Caki2 (cell line): ENCODE results near the gene ADAMTS1. TPM values are rescaled to one million over a fixed set of nuclear protein-coding genes. Genes with fewer than 3 reads are reported as not detected.
"Not testable (repeated sequence)": the region's sequence is repeated elsewhere in the genome, so short reads cannot be mapped to it uniquely, and the experiment has no call there.

Experiments used
- DNase-seq: peaks from one replicate; pipeline ENCODE4 v3.0.0-alpha.2; 2015; ENCODE audit warnings: low read depth
- in situ Hi-C: cut with HindIII; loops from 2 replicates; pipeline ENCODE4 v1.10.0; 2016; ENCODE audit warnings: low sequenced_read_pairs, low pct_unique_long_range_greater_than_20kb, mixed read lengths
- total RNA-seq: library from RNA; depleted of rRNA; stranded (reverse); fragments of >200 nt; shearing (Covaris generic); gene quantifications from 2 replicates; pipeline ENCODE4 v1.2.3, GENCODE V29; 2014; ENCODE audit warnings: low replicate concordance; rRNA removed

Gene ADAMTS1
- 35.1 and 62.5 TPM in 2 replicates for total RNA-seq

- peak; percentile 94 for DNase-seq
- in situ Hi-C loops, result no loop called here
Observed at GRCh38 chr21:26845066-26845758, at the start of gene ADAMTS1. ADAMTS1 (minus strand) TSS chr21:26845409; CDS start chr21:26844954, 455 bp downstream.

GRCh38 chr21:26892151-26892550 is 46.9 kb upstream of the ADAMTS1 start:
- in situ Hi-C loops, result no loop called here
- no peak for DNase-seq

- in situ Hi-C loops, result no loop called here
- DNase-seq, result no peak
Observed at GRCh38 chr21:26888931-26889330, 43.7 kb upstream of the ADAMTS1 start.

DNA sequence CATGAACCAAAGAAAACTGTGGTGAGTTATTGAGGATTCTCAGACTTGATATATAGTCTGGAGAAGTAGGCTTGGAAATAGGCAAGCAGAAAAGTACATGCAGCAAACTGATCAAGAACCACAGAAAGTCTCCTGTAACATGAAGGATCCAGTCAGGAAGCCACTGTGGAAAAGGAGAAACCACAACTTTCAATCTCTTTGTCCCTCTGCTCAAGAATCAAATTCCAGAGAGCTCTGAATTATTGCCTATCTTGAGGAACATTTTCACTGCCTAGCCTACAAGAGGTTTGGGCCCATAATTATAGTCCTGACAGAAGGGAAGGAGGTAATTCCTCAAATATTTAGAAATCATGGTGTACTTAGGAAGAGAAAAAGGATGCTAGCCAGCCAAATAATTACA is 43.0 kb upstream of the ADAMTS1 start:
- DNase-seq, result no peak
- in situ Hi-C loops, result no loop called here

DNA sequence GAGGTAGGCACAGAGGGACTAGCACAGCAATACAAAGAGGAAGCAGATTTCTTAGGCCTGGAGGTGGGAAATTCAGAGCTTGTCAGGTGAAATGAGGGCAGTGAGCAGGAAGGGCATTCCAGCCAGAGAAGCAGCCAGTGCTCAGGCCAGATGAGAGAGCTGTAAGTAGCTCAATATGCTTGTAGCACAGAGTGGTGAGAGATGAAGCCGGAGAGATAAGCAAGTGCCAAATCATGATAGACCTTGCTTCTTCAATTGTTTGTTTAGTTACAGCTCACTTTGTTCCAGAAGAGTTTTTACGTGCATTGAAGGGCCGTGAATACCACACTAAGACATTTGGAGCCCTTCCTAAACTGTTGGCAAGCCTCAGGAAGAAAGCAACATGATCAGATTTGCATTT is 42.0 kb upstream of the ADAMTS1 start:
- DNase-seq, result no peak
- in situ Hi-C loops, result no loop called here

GRCh38 chr21:26884436-26884835 is 39.2 kb upstream of the ADAMTS1 start:
- DNase-seq, result no peak
- in situ Hi-C loops, result no loop called here

DNA sequence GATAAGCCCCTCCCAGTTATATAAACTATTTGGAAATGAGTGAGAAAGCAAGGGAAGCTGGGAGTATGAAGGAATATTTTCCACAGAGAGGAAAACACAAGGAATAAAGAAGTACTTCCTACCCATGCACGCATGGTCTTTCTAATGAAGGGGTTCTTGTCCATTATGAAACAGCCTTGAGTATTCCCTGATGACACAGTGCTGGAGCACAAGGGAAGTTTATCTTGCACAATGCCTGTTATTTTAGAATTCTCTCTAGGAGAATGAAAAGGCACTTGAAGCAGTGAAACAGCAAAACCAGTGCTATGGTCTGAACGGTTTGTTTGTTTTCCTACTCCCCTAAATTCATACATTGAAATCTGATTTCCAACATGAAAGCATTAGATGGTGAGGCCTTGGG is 38.6 kb upstream of the ADAMTS1 start:
- in situ Hi-C loops, result no loop called here
- no peak for DNase-seq

GRCh38 chr21:26881504-26882228 is 36.5 kb upstream of the ADAMTS1 start:
- peak; percentile 8 for DNase-seq
- in situ Hi-C loops, result no loop called here

DNA sequence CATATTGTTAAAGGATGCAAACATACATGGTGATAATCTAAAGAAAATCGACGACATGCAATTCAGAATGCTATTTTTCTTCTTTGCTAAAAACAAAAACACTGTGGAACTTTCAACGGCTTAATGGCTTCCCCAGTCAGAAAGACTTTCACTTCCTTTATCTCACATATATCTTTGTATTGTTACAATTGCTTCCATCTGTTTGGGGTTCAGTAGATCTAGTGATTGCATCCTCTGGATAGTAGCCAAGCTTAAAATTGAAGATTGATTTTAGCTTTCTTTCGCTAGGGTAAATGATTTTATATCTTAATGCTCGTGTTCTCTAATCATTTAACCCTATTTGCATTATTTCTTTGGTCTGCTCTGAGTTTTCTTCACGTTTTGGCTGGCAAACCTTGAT is 31.8 kb upstream of the ADAMTS1 start:
- in situ Hi-C loops, result no loop called here
- no peak for DNase-seq

GRCh38 chr21:26874347-26874746 is 29.1 kb upstream of the ADAMTS1 start:
- in situ Hi-C loops, result no loop called here
- no peak for DNase-seq

- in situ Hi-C loops, result no loop called here
- no peak for DNase-seq
Observed at GRCh38 chr21:26865857-26866256, 20.6 kb upstream of the ADAMTS1 start.

DNA sequence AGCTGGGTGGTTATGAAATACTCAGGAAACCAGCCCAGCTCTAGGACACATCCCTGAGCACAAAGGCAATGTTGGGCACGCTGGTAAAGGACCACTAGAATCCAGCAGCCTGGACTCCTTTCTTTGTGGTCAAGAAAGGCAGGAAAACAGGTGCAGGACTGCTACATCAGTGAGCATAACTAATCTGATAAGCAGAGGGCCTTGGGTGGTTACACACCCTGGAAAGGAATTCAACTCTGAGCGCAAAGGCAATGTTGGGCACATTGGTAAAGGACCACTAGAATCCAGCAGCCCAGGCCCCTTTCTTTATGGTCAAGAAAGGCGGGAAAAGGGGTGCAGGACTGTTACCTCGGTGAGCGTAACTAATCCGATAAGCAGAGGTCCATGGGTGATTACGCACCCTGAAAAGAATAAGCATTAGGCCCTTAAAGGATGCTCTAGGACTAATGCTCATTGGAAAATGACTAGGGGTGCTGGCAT is 11.7 kb upstream of the ADAMTS1 start:
- DNase-seq, in situ Hi-C loops: not testable (repeated sequence)

- DNase-seq, in situ Hi-C loops: not testable (repeated sequence)
Observed at GRCh38 chr21:26854695-26855094, 9.5 kb upstream of the ADAMTS1 start.

DNA sequence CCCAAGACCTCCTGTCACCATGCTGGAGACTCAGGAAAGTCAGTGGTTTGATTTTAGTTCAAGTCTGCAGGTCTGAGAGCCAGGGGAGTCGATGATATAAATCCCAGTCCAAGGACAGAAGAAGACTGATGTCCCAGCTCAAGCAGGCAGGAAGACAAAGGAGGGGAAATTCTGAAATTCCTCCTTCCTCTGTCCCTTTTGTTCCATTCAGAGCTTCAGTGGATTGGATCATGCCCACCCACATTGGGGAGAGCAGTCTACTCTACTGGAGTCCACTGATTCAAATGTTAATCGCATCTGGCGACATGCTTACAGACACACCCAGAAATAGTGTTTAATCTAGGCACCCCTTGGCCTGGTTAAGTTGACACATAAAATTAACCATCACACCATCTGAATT is 7.2 kb upstream of the ADAMTS1 start:
- no peak for DNase-seq

DNA sequence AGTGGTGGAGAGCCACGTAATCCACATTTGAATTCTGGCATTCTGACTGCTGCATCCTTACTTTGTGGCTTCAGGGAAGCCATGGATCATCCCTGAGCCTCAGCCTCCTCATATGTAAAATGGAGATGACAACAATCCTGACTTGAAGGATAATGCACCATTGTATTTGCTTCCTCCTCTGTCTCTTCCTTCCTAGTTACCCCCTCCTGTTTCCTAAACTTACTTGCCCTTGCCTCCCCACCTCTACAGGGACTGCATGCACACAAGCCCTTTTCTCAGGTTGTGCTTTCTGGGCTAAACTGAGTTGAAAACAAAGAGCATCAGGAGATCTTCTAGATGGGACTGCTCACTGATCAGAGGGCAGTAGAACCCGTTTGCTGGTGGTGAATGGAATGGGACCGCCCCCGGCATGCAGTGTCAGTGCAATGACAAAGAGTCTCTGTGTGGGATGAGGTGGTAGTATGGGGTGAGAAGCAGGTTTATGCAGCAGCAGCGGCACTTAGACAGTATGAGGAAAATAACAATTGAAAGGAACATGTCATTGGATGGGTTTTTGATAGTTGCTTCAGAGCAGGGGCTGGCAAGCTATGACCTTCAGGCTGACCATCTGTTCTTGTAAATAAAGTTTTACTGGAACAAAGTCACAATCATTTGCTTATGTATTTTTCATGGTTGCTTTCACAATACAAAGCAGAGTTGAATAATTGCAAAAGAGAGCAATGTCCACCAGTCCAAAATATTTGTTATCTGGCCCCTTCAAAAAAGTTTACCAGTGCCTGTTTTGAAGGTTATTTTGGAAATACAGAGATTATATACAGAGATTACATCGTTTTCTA is 6.1 kb upstream of the ADAMTS1 start:
- DNase-seq, result no peak
- in situ Hi-C loops, result no loop called here

More for the DNA sequence above, 7.2 kb upstream of the ADAMTS1 start:
- in situ Hi-C loops, result no loop called here

GRCh38 chr21:26850116-26850643 is 5.0 kb upstream of the ADAMTS1 start:
- peak; percentile 57 for DNase-seq
- in situ Hi-C loops, result no loop called here

GRCh38 chr21:26849428-26850115 is 4.4 kb upstream of the ADAMTS1 start:
- in situ Hi-C loops, result no loop called here
- peak; percentile 53 for DNase-seq

DNA sequence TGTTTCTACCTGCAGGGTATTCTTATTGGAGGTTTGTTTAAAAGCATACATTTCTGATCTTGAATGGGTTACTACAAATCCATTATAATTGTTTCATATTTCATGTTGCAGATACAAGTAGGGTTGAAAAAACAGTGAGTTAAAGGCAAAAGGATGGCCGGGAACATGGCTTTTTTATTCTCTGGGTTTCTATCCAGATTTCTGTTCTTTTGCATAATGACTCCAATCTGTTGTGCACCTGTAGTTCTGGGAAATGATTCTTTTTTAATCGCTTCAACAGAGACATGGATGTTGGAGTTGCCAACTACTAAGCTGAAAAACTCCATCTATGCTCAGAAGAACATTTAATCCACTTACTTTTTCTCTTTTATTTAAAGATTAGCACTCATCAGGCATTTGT is 2.7 kb upstream of the ADAMTS1 start:
- DNase-seq, result no peak
- in situ Hi-C loops, result no loop called here
